ENCODE measurements around the gene CMTM4. TPM values are rescaled to one million over a fixed set of nuclear protein-coding genes. Genes with fewer than 3 reads are reported as not detected.

CMTM4 gene
- total and polyA plus RNA-seq, 12 donors, result 4.5 to 14.6 (median 11.7) TPM

DNA sequence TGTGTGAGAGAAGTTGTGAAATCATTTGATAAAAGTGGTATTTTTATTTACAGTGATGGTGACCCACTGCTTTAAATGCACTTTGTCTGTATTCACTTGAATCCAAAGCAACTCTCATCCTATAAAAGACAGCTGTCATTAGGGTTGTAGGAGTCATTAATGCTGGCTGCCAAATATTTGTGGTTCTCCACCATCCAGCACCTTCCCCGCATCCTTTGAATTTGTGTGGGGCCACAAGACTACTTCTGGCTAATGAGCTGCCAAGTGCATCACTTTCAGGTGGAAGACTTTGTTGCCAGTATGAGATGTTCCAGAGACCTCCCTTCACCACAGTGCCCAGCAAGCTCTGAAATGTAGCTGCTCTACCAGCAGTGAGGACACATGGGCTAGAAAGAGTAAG lies 48.7 kb downstream of the CMTM4 start:
- H3K27me3 ChIP-seq, result no peaks in the 10 kb centered on the region
- no peaks in the 10 kb centered on the region for H3K36me3 ChIP-seq
- no peaks in the 10 kb centered on the region for H3K9me3 ChIP-seq
- DNase-seq (no peak), ATAC-seq (no peak)
- H3K4me1 ChIP-seq, result peaks cover 0 to 25% (median 4%) of the 10 kb centered on the region in 9 donors
- no peak overlapping the region for H3K27ac ChIP-seq
- TF ChIP-seq, protein P1, sequence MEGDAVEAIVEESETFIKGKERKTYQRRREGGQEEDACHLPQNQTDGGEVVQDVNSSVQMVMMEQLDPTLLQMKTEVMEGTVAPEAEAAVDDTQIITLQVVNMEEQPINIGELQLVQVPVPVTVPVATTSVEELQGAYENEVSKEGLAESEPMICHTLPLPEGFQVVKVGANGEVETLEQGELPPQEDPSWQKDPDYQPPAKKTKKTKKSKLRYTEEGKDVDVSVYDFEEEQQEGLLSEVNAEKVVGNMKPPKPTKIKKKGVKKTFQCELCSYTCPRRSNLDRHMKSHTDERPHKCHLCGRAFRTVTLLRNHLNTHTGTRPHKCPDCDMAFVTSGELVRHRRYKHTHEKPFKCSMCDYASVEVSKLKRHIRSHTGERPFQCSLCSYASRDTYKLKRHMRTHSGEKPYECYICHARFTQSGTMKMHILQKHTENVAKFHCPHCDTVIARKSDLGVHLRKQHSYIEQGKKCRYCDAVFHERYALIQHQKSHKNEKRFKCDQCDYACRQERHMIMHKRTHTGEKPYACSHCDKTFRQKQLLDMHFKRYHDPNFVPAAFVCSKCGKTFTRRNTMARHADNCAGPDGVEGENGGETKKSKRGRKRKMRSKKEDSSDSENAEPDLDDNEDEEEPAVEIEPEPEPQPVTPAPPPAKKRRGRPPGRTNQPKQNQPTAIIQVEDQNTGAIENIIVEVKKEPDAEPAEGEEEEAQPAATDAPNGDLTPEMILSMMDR (IDR thresholded peaks at IDR 0.05), result no peak
- H3K4me3 ChIP-seq, result no peak overlapping the region
- WGBS, 2 donors, result 100% methylated on average over 1 of the region's 1 CpG
- intact Hi-C loops (cut with DNase I), result no loop called here

DNA sequence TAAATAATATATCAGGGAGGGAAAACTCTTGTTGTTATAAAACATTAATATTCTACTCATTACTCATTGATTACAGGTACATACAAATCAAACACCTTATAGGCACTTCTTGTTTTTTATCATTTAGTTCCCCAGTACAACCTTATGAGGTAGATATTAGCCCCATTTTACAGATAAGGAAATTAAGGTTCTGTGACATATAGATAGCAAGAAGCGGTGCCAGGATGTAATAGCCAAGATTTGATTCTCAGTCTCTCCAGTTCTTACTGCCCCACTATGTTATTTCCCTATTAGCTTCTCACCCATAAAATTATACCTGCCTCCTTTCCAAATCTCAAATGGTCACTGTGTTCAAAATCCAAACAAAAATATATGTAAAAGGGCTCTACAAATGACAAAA lies 55.2 kb downstream of the CMTM4 start:
- intact Hi-C loops (cut with DNase I), result no loop called here
- H3K9me3 ChIP-seq, result no peaks in the 10 kb centered on the region

DNA sequence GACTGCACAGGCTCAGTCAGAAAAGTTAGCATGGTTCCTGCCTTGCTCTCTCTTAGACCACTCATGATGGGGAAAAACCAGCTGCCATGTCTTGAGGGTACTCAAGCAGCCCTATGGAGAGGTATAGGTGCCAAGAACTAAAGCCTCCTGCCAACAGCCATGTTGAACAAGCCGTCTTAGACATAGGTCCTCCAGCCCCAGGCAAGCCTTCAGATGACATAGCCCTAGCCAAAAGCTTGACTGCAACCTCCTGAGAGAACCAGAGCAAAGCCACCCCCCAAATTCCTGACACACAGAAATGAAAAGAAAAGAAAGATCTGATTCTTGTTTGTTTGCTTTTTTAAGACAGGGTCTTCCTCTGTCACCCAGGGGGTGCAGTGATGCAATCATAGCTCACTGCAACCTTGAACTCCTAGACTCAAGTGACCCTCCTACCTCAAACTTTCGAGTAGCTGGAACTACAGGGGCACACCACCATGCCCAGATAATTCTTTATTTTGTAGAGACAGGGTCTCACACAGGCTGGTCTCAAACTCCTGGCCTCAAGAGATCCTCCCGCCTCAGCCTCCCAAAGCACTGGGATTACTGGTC lies 55.7 kb downstream of the CMTM4 start:
- TF ChIP-seq, protein P1 (IDR thresholded peaks at IDR 0.05), result no peak

More for the DNA sequence above, 55.2 kb downstream of the CMTM4 start:
- no peaks in the 10 kb centered on the region for H3K27me3 ChIP-seq
- DNase-seq (no peak), ATAC-seq (no peak)
- H3K4me3 ChIP-seq, result no peak overlapping the region
- no peak overlapping the region for H3K27ac ChIP-seq
- TF ChIP-seq, protein P1 (IDR thresholded peaks at IDR 0.05), result no peak
- WGBS, 2 donors, result 95 to 96% methylated on average over 1 of the region's 1 CpG
- no peaks in the 10 kb centered on the region for H3K36me3 ChIP-seq
- H3K4me1 ChIP-seq, result peaks cover 0 to under 1% (median 0%) of the 10 kb centered on the region in 9 donors

DNA sequence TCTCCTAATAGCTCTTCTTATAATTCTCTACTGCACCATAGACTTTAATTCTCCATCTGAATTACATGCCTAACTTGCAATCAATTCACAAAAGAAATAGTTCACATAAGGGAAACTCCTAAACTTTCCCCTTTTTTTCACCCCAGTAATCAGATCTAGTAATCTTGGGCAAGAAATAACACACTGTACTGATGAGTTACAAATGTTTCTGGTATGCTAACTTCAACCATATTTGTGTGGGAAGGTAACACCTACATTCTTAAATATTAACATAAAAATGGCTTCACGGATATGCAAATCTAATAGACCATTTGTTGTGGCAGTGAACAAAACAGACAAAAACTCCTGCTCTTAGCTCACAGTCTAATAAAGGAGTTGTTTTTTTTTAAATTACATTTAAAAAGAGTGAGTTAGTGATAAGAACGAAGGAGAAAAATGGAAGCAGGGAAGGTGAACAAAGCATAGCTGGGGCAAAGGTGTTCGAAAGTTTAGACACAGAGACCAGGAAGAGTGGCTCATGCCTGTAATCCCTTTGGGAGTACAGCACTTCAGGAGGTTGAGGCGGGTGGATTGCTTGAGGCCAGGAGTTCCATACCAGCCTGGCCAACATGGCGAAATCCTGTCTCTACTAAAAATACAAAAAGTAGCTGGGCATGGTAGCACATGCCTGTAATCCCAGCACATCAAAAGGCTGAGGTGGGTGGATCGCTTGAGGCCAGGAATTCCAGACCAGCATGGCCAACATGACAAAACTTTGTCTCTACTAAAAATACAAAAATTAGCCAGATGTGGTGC lies 57.3 kb downstream of the CMTM4 start:
- Histone ChIP-seq H3K9me3 (no peaks in the 10 kb centered on the region), H3K27ac (no peak overlapping the region), H3K4me1 (peaks cover 0 to 7% (median 0%) of the 10 kb centered on the region in 9 donors), H3K27me3 (no peaks in the 10 kb centered on the region), H3K4me3 (no peak overlapping the region), H3K36me3 (peaks cover 0 to 6% (median 0%) of the 10 kb centered on the region in 9 donors)
- TF ChIP-seq, protein P1 (IDR thresholded peaks at IDR 0.05), result no peak
- WGBS, 2 donors, result 88 to 91% methylated on average over 6 of the region's 6 CpGs
- intact Hi-C loops (cut with DNase I), result no loop called here
- ATAC-seq (no peak), DNase-seq (no peak)

More for the DNA sequence above, 55.7 kb downstream of the CMTM4 start:
- WGBS, 2 donors, result 95 to 97% methylated on average over 3 of the region's 3 CpGs
- peaks cover 0 to 6% (median 0%) of the 10 kb centered on the region in 9 donors for H3K4me1 ChIP-seq
- no peaks in the 10 kb centered on the region for H3K9me3 ChIP-seq
- DNase-seq, result no peak
- no peaks in the 10 kb centered on the region for H3K27me3 ChIP-seq
- no peak overlapping the region for H3K27ac ChIP-seq
- H3K36me3 ChIP-seq, result no peaks in the 10 kb centered on the region
- ATAC-seq, result no peak
- H3K4me3 ChIP-seq, result no peak overlapping the region
- intact Hi-C loops (cut with DNase I), result no loop called here

Data from heart right ventricle (tissue), 16 donors.